ENCODE data around the gene SVEP1.

Gene SVEP1

DNA sequence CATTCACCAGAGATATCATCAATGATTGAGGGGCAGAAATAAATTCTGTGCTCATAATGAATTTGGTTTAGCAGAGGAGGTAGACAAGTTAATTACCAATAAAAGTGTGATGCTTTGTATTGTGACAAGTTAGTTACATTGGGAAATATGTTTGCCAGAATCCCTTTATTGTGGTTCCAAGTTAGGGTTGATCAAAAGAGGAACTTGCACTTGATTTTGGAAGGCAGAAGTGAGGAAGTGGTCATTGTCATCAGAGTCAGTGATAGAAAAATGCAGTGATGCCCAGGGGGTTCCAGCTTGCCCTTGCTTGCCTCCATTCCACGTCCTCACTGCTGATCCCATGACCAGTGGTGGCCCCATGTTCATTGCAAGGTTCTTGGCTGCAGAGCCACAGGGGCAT, 69.7 kb downstream of the SVEP1 start:
- no peaks in the 10 kb centered on the region for H4K20me1 ChIP-seq
- H3K9me3 ChIP-seq = no peaks in the 10 kb centered on the region
- no peaks in the 10 kb centered on the region for H3K27me3 ChIP-seq
- H3K4me2 ChIP-seq = peak overlapping the region; percentile 36
- TF ChIP-seq Cebpa-rat (IDR thresholded peaks at IDR 0.05) = no peak
- no peak overlapping the region for H3K9ac ChIP-seq
- H3K4me1 ChIP-seq = peaks cover 12% of the 10 kb centered on the region
- H3K27ac ChIP-seq = no peak overlapping the region
- H3K36me3 ChIP-seq = no peaks in the 10 kb centered on the region
- H3K4me3 ChIP-seq = no peak overlapping the region

DNA sequence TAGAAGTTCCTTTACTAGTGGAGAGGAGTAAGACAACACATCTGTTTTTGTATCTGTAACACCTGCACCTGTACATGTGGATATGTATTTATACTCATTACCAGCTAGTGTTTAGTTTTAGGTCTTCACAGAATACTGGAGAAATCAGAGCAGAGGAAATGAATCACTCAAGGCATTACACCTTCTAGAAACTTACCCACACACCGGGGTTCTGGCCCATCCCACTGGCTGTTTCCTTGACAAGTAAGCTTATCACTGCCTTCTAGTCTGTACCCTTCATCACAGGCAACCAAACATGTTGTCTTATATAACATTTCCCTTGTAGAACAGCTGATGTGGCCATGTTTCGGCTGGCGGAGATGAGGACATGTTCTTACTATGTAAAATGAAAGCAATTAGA, 76.7 kb downstream of the SVEP1 start:
- Histone ChIP-seq H4K20me1 (no peaks in the 10 kb centered on the region), H3K4me1 (no peaks in the 10 kb centered on the region), H3K36me3 (no peaks in the 10 kb centered on the region), H3K9me3 (no peaks in the 10 kb centered on the region), H3K4me2 (no peak overlapping the region), H3K27ac (no peak overlapping the region), H3K4me3 (no peak overlapping the region), H3K27me3 (no peaks in the 10 kb centered on the region), H3K9ac (no peak overlapping the region)
- TF ChIP-seq Cebpa-rat (IDR thresholded peaks at IDR 0.05) = no peak

DNA sequence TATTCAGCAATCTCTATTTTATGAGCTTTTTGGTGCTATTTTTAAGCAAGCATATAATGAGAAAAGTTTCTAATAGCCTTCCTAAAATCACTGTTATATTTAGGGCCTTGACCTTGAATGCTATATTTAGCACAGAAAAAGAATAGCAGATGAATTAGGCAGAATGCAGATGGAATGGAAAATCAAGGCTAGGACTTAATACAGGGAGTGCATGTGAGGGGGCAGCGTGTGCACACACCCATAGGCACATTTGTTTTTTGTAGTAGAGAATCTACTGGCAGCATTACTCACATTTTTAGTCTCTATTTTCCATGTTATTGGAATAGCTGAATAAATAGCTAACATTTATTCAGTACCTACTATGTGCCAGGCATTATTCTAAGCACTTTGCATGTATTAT, 79.9 kb downstream of the SVEP1 start:
- Histone ChIP-seq H3K4me1 (no peaks in the 10 kb centered on the region), H3K27ac (no peak overlapping the region), H3K27me3 (no peaks in the 10 kb centered on the region), H3K36me3 (no peaks in the 10 kb centered on the region), H3K4me3 (no peak overlapping the region), H4K20me1 (no peaks in the 10 kb centered on the region), H3K4me2 (no peak overlapping the region), H3K9ac (no peak overlapping the region), H3K9me3 (no peaks in the 10 kb centered on the region)
- no peak for TF ChIP-seq Cebpa-rat (IDR thresholded peaks at IDR 0.05)

DNA sequence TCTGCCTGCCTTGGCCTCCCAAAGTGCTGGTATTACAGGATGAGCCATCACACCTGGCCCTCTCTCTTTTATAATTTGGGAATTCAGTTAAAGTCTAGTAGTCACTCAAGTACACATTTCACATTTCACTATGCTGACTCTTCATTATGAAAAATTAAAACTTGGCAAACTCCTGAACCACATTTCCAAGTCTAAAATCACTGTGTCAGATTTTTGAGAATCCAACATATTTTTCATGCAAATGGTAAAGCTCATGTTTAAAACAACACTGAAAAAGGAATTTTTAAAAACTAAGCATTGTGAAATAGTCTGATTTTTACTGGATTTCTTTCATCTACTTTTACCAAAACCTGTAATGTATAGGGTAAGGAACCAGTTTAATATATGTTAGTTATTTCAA, 92.3 kb downstream of the SVEP1 start:
- TF ChIP-seq Cebpa-rat (IDR thresholded peaks at IDR 0.05) = no peak
- H3K9me3 ChIP-seq = no peaks in the 10 kb centered on the region
- H3K4me3 ChIP-seq = no peak overlapping the region
- no peaks in the 10 kb centered on the region for H3K4me1 ChIP-seq
- no peaks in the 10 kb centered on the region for H3K27me3 ChIP-seq
- no peak overlapping the region for H3K4me2 ChIP-seq
- H3K27ac ChIP-seq = no peak overlapping the region
- H3K9ac ChIP-seq = no peak overlapping the region
- H3K36me3 ChIP-seq = no peaks in the 10 kb centered on the region
- H4K20me1 ChIP-seq = no peaks in the 10 kb centered on the region

DNA sequence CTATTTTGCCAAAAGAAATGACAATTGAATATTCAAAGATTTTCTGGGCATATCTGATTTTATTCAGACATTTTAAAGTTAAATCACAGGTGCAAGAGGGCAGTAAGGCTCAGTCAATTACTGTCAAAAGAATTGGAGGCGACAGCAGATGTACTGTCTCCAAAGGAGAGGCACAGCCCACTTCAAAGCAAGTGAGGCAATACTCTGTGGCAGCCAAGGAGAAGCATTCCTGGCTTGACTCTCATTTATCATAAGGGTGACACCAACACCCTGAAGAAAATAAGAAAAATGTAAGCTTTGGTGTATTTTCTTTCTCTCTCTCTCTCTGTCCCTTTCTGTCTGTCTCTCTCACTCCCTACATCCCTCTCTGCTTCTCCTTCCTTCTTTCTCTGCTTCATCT, 93.3 kb downstream of the SVEP1 start:
- H3K9ac ChIP-seq = no peak overlapping the region
- H3K36me3 ChIP-seq = no peaks in the 10 kb centered on the region
- H3K27me3 ChIP-seq = no peaks in the 10 kb centered on the region
- no peaks in the 10 kb centered on the region for H3K9me3 ChIP-seq
- no peak overlapping the region for H3K27ac ChIP-seq
- no peak for TF ChIP-seq Cebpa-rat (IDR thresholded peaks at IDR 0.05)
- H3K4me1 ChIP-seq = no peaks in the 10 kb centered on the region
- H3K4me2 ChIP-seq = no peak overlapping the region
- no peak overlapping the region for H3K4me3 ChIP-seq
- H4K20me1 ChIP-seq = no peaks in the 10 kb centered on the region

DNA sequence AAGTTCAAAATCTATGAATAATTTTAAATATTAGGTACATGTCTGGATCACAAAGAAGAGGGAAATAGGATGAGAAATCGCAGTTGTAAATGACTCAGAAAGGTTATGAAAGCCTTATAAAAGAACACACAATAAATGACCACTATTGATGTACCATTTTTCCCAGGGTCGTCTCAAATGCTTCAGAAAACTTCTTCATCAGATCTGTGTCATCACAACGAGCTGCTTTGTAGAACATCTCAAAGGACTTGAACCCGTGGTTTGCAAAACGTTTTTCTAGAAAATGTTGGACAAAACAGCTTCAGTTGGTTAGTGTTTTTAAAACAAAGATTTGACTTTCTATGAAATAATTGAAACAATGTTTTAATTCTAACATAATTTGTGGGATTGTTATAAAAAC, 100.1 kb downstream of the SVEP1 start:
- H3K4me3 ChIP-seq = no peak overlapping the region
- H3K9me3 ChIP-seq = no peaks in the 10 kb centered on the region
- H3K27me3 ChIP-seq = no peaks in the 10 kb centered on the region
- no peaks in the 10 kb centered on the region for H3K36me3 ChIP-seq
- H4K20me1 ChIP-seq = no peaks in the 10 kb centered on the region
- no peak overlapping the region for H3K27ac ChIP-seq
- TF ChIP-seq Cebpa-rat (IDR thresholded peaks at IDR 0.05) = no peak
- H3K9ac ChIP-seq = no peak overlapping the region
- no peak overlapping the region for H3K4me2 ChIP-seq
- no peaks in the 10 kb centered on the region for H3K4me1 ChIP-seq

DNA sequence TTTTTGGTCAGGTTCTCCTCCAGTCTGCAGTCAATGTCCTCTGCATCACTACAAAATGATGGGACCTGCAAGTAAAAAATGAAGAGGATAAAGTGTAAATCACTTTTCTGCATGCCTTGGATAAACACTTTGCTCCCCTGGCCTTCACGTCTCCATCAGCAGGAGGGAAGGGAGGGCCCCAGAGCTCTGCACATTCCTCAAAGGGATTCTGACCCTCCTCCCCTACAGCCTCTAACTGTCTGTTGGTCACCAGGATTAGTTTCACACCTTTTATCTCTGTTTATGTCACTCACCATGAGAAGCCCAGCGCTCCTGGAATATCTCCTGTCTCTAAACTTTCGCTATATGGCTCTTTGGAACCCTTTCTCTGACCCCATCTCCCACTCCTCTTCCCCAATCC, 103.3 kb downstream of the SVEP1 start:
- Histone ChIP-seq H3K36me3 (no peaks in the 10 kb centered on the region), H3K9ac (no peak overlapping the region), H4K20me1 (no peaks in the 10 kb centered on the region), H3K9me3 (no peaks in the 10 kb centered on the region), H3K27ac (no peak overlapping the region), H3K27me3 (no peaks in the 10 kb centered on the region), H3K4me2 (no peak overlapping the region), H3K4me3 (no peak overlapping the region), H3K4me1 (no peaks in the 10 kb centered on the region)
- no peak for TF ChIP-seq Cebpa-rat (IDR thresholded peaks at IDR 0.05)

DNA sequence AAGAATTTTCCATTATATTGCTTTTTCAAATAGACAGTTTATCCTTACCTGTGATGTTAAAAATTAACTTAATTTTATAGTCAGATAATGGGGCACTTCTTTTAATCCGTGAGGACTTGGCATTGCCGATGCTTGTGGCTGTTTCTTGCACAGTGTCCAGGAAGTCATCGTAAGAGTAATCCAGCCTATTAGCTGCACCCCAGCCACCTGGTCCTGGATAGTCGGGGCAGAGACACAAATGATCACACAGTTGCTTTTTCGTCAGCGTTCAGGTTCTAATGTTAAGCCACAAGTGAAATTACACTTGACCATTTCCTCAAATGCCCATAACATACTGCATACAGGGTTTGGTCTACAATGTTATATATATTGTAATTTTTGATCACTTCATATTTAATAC, 107.4 kb downstream of the SVEP1 start:
- TF ChIP-seq Cebpa-rat (IDR thresholded peaks at IDR 0.05) = no peak
- Histone ChIP-seq H3K4me3 (no peak overlapping the region), H3K27me3 (no peaks in the 10 kb centered on the region), H3K4me1 (no peaks in the 10 kb centered on the region), H3K4me2 (no peak overlapping the region), H3K9me3 (no peaks in the 10 kb centered on the region), H3K9ac (no peak overlapping the region), H3K36me3 (no peaks in the 10 kb centered on the region), H3K27ac (no peak overlapping the region), H4K20me1 (no peaks in the 10 kb centered on the region)

DNA sequence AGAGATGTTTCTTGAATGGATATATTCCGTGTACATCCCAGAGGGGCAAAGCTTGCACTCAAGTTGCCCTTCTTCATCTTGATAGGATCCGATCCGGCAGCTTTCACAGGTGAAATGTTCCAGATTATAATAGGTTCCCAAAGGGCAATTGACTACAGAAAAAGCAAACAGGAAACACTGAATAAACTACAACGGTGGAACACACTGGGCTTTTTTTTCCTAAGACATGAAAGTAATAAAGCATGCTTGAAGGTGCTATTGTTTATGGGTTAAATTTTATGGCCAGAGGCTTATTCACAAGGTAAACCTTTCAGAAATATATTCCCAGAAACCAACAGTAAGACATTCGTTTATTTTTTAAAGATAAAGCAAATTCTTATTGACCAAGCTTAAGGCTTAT, 110.6 kb downstream of the SVEP1 start:
- Histone ChIP-seq H3K36me3 (no peaks in the 10 kb centered on the region), H3K4me1 (peaks cover 5% of the 10 kb centered on the region), H3K4me2 (no peak overlapping the region), H3K27ac (no peak overlapping the region), H4K20me1 (no peaks in the 10 kb centered on the region), H3K27me3 (no peaks in the 10 kb centered on the region), H3K9ac (no peak overlapping the region), H3K4me3 (no peak overlapping the region), H3K9me3 (no peaks in the 10 kb centered on the region)
- TF ChIP-seq Cebpa-rat (IDR thresholded peaks at IDR 0.05) = no peak

DNA sequence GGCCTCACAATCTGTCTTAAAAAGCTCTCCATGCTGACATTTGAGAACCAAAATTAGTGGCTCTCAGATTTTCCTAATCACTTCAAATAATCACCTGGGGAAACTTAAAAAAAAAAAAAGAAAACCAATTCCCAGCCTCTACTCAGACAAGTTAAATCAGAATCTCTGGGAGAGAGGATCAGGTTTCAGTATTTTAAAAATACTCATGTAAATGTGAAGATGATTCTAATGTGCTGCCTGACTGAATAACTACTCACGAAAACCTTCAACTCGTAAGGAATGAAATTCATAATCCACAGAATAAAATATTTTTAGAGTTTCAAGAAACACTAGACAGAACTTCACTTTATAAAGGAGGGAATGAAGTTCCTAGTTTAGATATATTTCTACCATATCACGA, 114.4 kb downstream of the SVEP1 start:
- H3K9ac ChIP-seq = no peak overlapping the region
- H4K20me1 ChIP-seq = no peaks in the 10 kb centered on the region
- H3K4me1 ChIP-seq = peaks cover 9% of the 10 kb centered on the region
- no peak overlapping the region for H3K4me2 ChIP-seq
- no peaks in the 10 kb centered on the region for H3K27me3 ChIP-seq
- no peak overlapping the region for H3K4me3 ChIP-seq
- no peaks in the 10 kb centered on the region for H3K9me3 ChIP-seq
- TF ChIP-seq Cebpa-rat (IDR thresholded peaks at IDR 0.05) = no peak
- H3K27ac ChIP-seq = no peak overlapping the region
- no peaks in the 10 kb centered on the region for H3K36me3 ChIP-seq

DNA sequence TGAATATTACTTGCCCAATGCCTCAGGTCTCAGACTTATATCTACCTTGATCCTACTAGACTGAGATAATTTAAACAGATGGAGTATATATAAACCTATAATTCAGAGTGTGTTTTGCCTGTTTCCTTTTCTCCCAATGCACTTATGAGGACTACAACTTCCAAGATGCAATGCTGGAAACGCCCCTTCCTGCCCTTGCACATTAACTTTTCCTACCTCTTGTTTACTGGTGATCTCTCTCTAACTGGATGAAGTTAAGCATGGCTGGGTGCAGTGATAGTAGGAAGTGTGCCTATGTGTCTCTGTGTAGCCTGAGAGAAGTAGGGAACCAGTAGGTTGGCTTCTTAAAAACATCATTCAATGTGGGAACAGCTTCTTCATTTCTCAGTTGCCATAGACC, 115.2 kb downstream of the SVEP1 start:
- H3K36me3 ChIP-seq = no peaks in the 10 kb centered on the region
- H3K9ac ChIP-seq = no peak overlapping the region
- TF ChIP-seq Cebpa-rat (IDR thresholded peaks at IDR 0.05) = no peak
- H3K4me1 ChIP-seq = peaks cover 9% of the 10 kb centered on the region
- no peaks in the 10 kb centered on the region for H3K9me3 ChIP-seq
- no peak overlapping the region for H3K27ac ChIP-seq
- no peaks in the 10 kb centered on the region for H4K20me1 ChIP-seq
- no peaks in the 10 kb centered on the region for H3K27me3 ChIP-seq
- no peak overlapping the region for H3K4me3 ChIP-seq
- H3K4me2 ChIP-seq = peak overlapping the region; percentile 7; the same call in 1 of the 2 replicates
